HepG2 (cell line): ENCODE results near the gene CCDC87. TPM values are rescaled to one million over a fixed set of nuclear protein-coding genes. Genes with fewer than 3 reads are reported as not detected.
A peak's percentile ranks its signal among the peaks of the same experiment; 100 is the strongest.
"Not testable (repeated sequence)": the region's sequence is repeated elsewhere in the genome, so short reads cannot be mapped to it uniquely, and the experiment has no call there.

Experiments used
- ATAC-seq: fragments of 200-7000 bp; cut with Tn5 transposase; 3 replicates; pipeline ENCODE4 v1.9.1; 2020; ENCODE audit warnings: mild to moderate bottlenecking, moderate library complexity
- BruUV-seq: library from RNA; stranded (reverse); fragments of 400-500 nt; replicated peaks from 2 replicates; lab custom pipeline; 2021; lab: Mats Ljungman, UMichigan
- CTCF ChIA-PET: fragments of 300-600 bp; formaldehyde crosslinking; extraction: SDS; loops from one replicate; lab custom pipeline; 2021; ENCODE audit warnings: low total read pairs, inconsistent platforms, low intra/inter-chr PET ratio; lab: Yijun Ruan, JAX
- POLR2A ChIA-PET: fragments of 350-600 bp; sonication (Branson Sonifier 250); formaldehyde crosslinking; loops from one replicate; lab custom pipeline; 2020; ENCODE audit warnings: antibody characterized with exemption, inconsistent platforms; lab: Yijun Ruan, JAX
- DNase-seq: peaks from one replicate; pipeline ENCODE4 v3.0.0-alpha.2; 2015; ENCODE audit warnings: low spot score
- FAIRE-seq: peaks from 3 replicates; lab custom pipeline; 2011; peaks lifted over from hg19 to GRCh38; lab: Jason Lieb, UNC
- H2AFZ ChIP-seq: one replicate; pipeline ENCODE4 v1.6.1; 2011; ENCODE audit warnings: low read length, inconsistent platforms
- H3K27ac ChIP-seq: fragments of 300-600 bp; 3 replicates; pipeline ENCODE4 v1.8.0; 2011; ENCODE audit warnings: mixed run types, mild to moderate bottlenecking, mixed read lengths, low read length, inconsistent platforms; ENCODE audit not compliant: insufficient read depth; ENCODE audit errors: extremely low read length
- H3K27me3 ChIP-seq, 2 experiments: fragments of 200-600 bp in 1 of 2; 2 replicates in 1 of 2; 3 replicates in 1 of 2; pipeline versions ENCODE4 v1.6.0 to v1.8.0; 2011; ENCODE audit warnings: low read length in 2 of 2, mild to moderate bottlenecking in 2 of 2, moderate library complexity in 2 of 2, inconsistent platforms in 1 of 2; ENCODE audit not compliant: insufficient read depth in 2 of 2, control insufficient read depth in 1 of 2
- H3K36me3 ChIP-seq, 2 experiments: fragments of 200-600 bp in 1 of 2; replicated peaks in 1 of 2; 2 replicates in 1 of 2; 3 replicates in 1 of 2; pipeline versions ENCODE4 v1.5.1 to v1.8.0; 2011; ENCODE audit warnings: low read length in 2 of 2, inconsistent platforms in 1 of 2; ENCODE audit not compliant: insufficient read depth in 2 of 2, control insufficient read depth in 1 of 2
- H3K4me1 ChIP-seq: 2 replicates; pipeline ENCODE4 v1.5.1; 2012; ENCODE audit warnings: low read length, inconsistent platforms; ENCODE audit not compliant: insufficient read depth
- H3K4me2 ChIP-seq: 2 replicates; pipeline ENCODE4 v1.6.0; 2011; ENCODE audit warnings: low read depth, low read length, inconsistent platforms
- H3K4me3 ChIP-seq, 3 experiments: fragments of 200-600 bp in 1 of 3; sonication (generic), shearing (Covaris generic) in 1 of 3; replicated peaks in 1 of 3; 2 replicates each; pipeline ENCODE4 v1.5.1; 2011 to 2016; ENCODE audit warnings: low read length in 3 of 3, inconsistent platforms in 2 of 3, low read depth in 2 of 3, mild to moderate bottlenecking in 2 of 3, control low read depth in 1 of 3, mixed read lengths in 1 of 3; ENCODE audit not compliant: insufficient read depth in 1 of 3
- H3K79me2 ChIP-seq: one replicate; pipeline ENCODE4 v1.6.1; 2011; ENCODE audit warnings: low read length, inconsistent platforms; ENCODE audit not compliant: insufficient read depth
- H3K9ac ChIP-seq: 2 replicates; pipeline ENCODE4 v1.6.0; 2011; ENCODE audit warnings: mild to moderate bottlenecking, low read depth, low read length, inconsistent platforms; ENCODE audit not compliant: insufficient read depth
- H3K9me3 ChIP-seq: 2 replicates; pipeline ENCODE4 v1.5.1; 2012; ENCODE audit warnings: mild to moderate bottlenecking, low read length
- H4K20me1 ChIP-seq: 2 replicates; pipeline ENCODE4 v1.6.0; 2011; ENCODE audit warnings: inconsistent platforms, mild to moderate bottlenecking, low read length, moderate library complexity; ENCODE audit not compliant: insufficient read depth
- ZNF562 ChIP-seq: sonication (generic); formaldehyde crosslinking; IDR thresholded peaks from 2 replicates; pipeline ENCODE4 v1.8.0; 2022; ENCODE audit warnings: missing genetic modification reagents, borderline replicate concordance
- ZNF883 ChIP-seq: sonication (generic); formaldehyde crosslinking; IDR thresholded peaks from 2 replicates; pipeline ENCODE4 v1.5.1; 2020; ENCODE audit warnings: mild to moderate bottlenecking, missing genetic modification reagents; ENCODE audit errors: not compliant biosample characterization
- WGBS: methylation state at CpG from one replicate; pipeline ENCODE4 v1.1.6; 2017; ENCODE audit warnings: low lambda C conversion rate; 5-methylcytosine and 5-hydroxymethylcytosine counted together
- in situ Hi-C: cut with HindIII; loops from 2 replicates; pipeline ENCODE4 v1.10.0; 2017; ENCODE audit warnings: low pct_unique_long_range_greater_than_20kb; ENCODE audit not compliant: extremely low pct_ligation_motif_present
- intact Hi-C: fragments of 100-400 bp; cut with micrococcal nuclease; formaldehyde crosslinking; loops from one replicate; pipeline ENCODE4 v1.10.0; 2022; ENCODE audit not compliant: unreplicated experiment
- polyA plus RNA-seq, 8 experiments: library from polyadenylated mRNA; depleted of rRNA in 3 of 8; stranded (reverse) in 7 of 8; unstranded in 1 of 8; fragments of >200 nt; fragmentation: Illumina TruSeq in 4 of 8; extraction: Trizol in 4 of 8; gene quantifications; 2 replicates each; pipeline versions ENCODE4 v1.2.1 to v1.2.3, GENCODE V29; 2011 to 2016; ENCODE audit warnings: low read depth in 4 of 8, missing spikeins in 1 of 8, mixed read lengths in 1 of 8; ENCODE audit not compliant: insufficient read depth in 1 of 8
- total RNA-seq, 5 experiments: library from RNA; depleted of rRNA; stranded (reverse); fragments of >200 nt; fragmentation: Illumina TruSeq; extraction: Trizol; gene quantifications; 2 replicates each; pipeline ENCODE4 v1.2.3, GENCODE V29; 2016; ENCODE audit warnings: low read depth in 1 of 5
- TF ChIP-seq, protein P1 (sequence below): sonication (generic); formaldehyde crosslinking; IDR thresholded peaks from 2 replicates; pipeline ENCODE4 v1.4.0; 2020; ENCODE audit warnings: missing genetic modification reagents, borderline replicate concordance

Gene CCDC87
- total and polyA plus RNA-seq, 2 of the 13 experiments (the other 11 are each of a cell fraction or from before 2014, with no cell fraction given), result 0.05 to 0.42 TPM

DNA sequence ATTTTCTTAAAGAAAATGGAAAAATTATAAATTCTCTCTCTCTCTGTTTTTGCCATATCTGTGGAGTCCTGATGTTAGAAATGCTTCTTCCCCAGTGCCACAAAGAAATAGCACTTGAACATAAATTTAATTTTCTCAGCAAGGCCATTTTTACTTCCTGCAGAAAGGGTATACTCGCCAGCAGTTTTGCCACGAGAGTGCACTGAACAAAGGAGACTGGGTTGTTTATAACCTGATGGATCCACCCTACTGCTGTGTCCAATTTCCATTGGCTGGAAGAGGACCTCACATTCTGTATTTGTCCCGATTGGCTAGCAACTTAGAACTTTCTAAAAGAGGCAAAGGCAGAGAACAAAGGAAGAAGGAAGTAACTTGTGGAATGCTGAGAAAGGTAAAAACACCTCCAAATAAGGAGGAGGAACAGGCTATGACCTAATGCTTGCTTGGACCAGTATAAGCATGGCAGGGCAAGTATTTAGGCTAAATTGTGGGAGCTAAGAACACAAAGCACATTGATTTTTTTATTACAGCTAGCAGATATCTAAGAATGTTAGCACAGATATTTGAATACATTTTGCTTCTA lies 10.2 kb downstream of the CCDC87 start:
- DNase-seq, result not testable (repeated sequence)
- peak; percentile 76; the same call in 1 of the 2 replicates for TF ChIP-seq ZNF562 (CRISPR knock-in tag)
- TF ChIP-seq, all 625 proteins: peak for 1; not testable (repeated sequence) for 624
- CTCF ChIA-PET, H3K4me3 ChIP-seq, BruUV-seq, FAIRE-seq, H3K27ac ChIP-seq, H4K20me1 ChIP-seq, in situ Hi-C loops, H3K9me3 ChIP-seq, ATAC-seq, H2AFZ ChIP-seq, H3K79me2 ChIP-seq, H3K9ac ChIP-seq, H3K27me3 ChIP-seq, H3K4me2 ChIP-seq, H3K36me3 ChIP-seq, intact Hi-C loops, POLR2A ChIA-PET: not testable (repeated sequence)
- H3K4me1 ChIP-seq, result peaks cover 31% of the 10 kb centered on the region
- WGBS, result 54% methylated on average over 3 of the region's 3 CpGs

DNA sequence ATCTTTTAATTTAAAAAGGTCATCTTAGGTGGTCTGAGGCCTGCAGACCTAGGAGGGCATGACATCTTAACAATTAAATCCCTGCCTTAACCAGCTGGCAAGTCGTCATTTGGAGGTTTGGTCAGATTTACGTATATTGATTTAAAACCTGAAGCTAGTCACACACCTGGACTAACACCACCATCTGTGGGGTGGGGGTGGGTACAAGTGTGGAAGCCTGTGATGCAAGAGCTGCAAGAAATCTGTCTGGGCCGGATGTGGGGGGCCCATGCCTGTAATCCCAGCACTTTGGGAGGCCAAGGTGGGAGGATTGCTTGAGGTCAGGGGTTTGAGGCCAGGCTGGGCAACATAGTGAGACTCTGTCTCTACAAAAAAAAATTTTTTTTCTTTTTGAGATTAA lies 11.6 kb downstream of the CCDC87 start:
- TF ChIP-seq, protein P1, sequence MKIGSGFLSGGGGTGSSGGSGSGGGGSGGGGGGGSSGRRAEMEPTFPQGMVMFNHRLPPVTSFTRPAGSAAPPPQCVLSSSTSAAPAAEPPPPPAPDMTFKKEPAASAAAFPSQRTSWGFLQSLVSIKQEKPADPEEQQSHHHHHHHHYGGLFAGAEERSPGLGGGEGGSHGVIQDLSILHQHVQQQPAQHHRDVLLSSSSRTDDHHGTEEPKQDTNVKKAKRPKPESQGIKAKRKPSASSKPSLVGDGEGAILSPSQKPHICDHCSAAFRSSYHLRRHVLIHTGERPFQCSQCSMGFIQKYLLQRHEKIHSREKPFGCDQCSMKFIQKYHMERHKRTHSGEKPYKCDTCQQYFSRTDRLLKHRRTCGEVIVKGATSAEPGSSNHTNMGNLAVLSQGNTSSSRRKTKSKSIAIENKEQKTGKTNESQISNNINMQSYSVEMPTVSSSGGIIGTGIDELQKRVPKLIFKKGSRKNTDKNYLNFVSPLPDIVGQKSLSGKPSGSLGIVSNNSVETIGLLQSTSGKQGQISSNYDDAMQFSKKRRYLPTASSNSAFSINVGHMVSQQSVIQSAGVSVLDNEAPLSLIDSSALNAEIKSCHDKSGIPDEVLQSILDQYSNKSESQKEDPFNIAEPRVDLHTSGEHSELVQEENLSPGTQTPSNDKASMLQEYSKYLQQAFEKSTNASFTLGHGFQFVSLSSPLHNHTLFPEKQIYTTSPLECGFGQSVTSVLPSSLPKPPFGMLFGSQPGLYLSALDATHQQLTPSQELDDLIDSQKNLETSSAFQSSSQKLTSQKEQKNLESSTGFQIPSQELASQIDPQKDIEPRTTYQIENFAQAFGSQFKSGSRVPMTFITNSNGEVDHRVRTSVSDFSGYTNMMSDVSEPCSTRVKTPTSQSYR (CRISPR knock-in tag), result 0 out of 2 replicates have a peak, but pooled peaks have one; percentile 7
- no peak for TF ChIP-seq ZNF883
- intact Hi-C loops, result no loop called here
- H3K27me3 ChIP-seq, result no peaks in the 10 kb centered on the region
- peaks cover 26% of the 10 kb centered on the region for H3K4me1 ChIP-seq
- BruUV-seq, result no TSS peak
- H3K27ac ChIP-seq, result no peak overlapping the region
- ChIA-PET POLR2A (interaction anchor here (1.0 to 1.8 kb wide), 4 partner anchors 12 to 97 kb away, joined by 3 to 9 read pairs (median 4); partner anchors contain the start of genes CCDC87, CCS and RBM4B), CTCF (no interaction called here)
- no peaks in the 10 kb centered on the region for H3K36me3 ChIP-seq
- no peak for ATAC-seq
- no peak for FAIRE-seq
- no peak overlapping the region for H2AFZ ChIP-seq
- no peaks in the 10 kb centered on the region; the same call in 1 of the 2 replicates for H3K9me3 ChIP-seq
- H3K4me2 ChIP-seq, result no peak overlapping the region
- in situ Hi-C loops, result no loop called here
- H3K9ac ChIP-seq, result no peak overlapping the region
- 44% methylated on average over 3 of the region's 3 CpGs for WGBS
- no peaks in the 10 kb centered on the region for H3K79me2 ChIP-seq
- no peak for DNase-seq
- H3K4me3 ChIP-seq, result no peak overlapping the region
- H4K20me1 ChIP-seq, result no peaks in the 10 kb centered on the region
